ENCODE measurements around the gene SYT1.

DNA sequence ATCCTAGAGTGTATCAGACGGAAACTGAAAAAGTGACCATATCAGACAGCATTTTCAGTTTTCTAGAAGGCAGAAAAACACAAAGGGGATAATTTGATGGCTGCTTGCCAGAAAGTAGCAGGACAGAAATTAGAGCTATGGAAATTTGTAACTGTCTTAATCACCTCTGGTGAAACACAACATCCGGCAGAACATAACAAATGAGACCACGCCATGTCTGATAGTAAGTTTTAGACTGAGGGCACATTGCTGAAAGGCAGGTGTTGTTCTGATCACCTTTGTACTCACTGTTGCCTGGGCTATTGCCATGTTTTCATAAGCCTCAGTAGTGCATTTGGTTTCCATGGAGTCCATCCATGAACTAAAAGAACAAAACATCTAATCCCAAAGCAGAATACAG is 535.9 kb downstream of the SYT1 start:
- TF ChIP-seq POLR2A (IDR thresholded peaks at IDR 0.05) = no peak
- TF ChIP-seq, protein P1, sequence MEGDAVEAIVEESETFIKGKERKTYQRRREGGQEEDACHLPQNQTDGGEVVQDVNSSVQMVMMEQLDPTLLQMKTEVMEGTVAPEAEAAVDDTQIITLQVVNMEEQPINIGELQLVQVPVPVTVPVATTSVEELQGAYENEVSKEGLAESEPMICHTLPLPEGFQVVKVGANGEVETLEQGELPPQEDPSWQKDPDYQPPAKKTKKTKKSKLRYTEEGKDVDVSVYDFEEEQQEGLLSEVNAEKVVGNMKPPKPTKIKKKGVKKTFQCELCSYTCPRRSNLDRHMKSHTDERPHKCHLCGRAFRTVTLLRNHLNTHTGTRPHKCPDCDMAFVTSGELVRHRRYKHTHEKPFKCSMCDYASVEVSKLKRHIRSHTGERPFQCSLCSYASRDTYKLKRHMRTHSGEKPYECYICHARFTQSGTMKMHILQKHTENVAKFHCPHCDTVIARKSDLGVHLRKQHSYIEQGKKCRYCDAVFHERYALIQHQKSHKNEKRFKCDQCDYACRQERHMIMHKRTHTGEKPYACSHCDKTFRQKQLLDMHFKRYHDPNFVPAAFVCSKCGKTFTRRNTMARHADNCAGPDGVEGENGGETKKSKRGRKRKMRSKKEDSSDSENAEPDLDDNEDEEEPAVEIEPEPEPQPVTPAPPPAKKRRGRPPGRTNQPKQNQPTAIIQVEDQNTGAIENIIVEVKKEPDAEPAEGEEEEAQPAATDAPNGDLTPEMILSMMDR (IDR thresholded peaks at IDR 0.05) = no peak

Measured in upper lobe of left lung (tissue), 4 donors.